HG03354 (cell line): ENCODE results near the gene DISP2.
A peak's percentile ranks its signal among the peaks of the same experiment; 100 is the strongest.

Experiments used
- ATAC-seq: cut with Tn5 transposase; IDR thresholded peaks from one replicate; pipeline ENCODE4 v1.9.1; 2021; ENCODE audit warnings: mild to moderate bottlenecking; ENCODE audit not compliant: unreplicated experiment, poor library complexity, severe bottlenecking

The DISP2 gene

GRCh38 chr15:40323953-40324937 lies 33.8 kb upstream of the DISP2 start:
- ATAC-seq, result peak; percentile 5

- ATAC-seq, result no peak
Observed at GRCh38 chr15:40325188-40325587, 32.8 kb upstream of the DISP2 start.

- no peak for ATAC-seq
Observed at GRCh38 chr15:40325700-40326099, 32.3 kb upstream of the DISP2 start.

- ATAC-seq, result no peak
Observed at GRCh38 chr15:40327457-40327856, 30.6 kb upstream of the DISP2 start.

- no peak for ATAC-seq
Observed at GRCh38 chr15:40328176-40328575, 29.8 kb upstream of the DISP2 start.

GRCh38 chr15:40328751-40329150 lies 29.3 kb upstream of the DISP2 start:
- ATAC-seq, result no peak

- ATAC-seq, result no peak
Observed at GRCh38 chr15:40329804-40330203, 28.2 kb upstream of the DISP2 start.

- ATAC-seq, result no peak
Observed at GRCh38 chr15:40330368-40330836, 27.6 kb upstream of the DISP2 start.

- ATAC-seq, result no peak
Observed at GRCh38 chr15:40331026-40331425, 27.0 kb upstream of the DISP2 start.

- no peak for ATAC-seq
Observed at GRCh38 chr15:40331637-40332036, 26.4 kb upstream of the DISP2 start.

- no peak for ATAC-seq
Observed at GRCh38 chr15:40332113-40332781, 25.8 kb upstream of the DISP2 start.

- ATAC-seq, result no peak
Observed at GRCh38 chr15:40333922-40334492, 24.0 kb upstream of the DISP2 start.

- ATAC-seq, result no peak
Observed at GRCh38 chr15:40334541-40334940, 23.5 kb upstream of the DISP2 start.

GRCh38 chr15:40334941-40335795 lies 22.9 kb upstream of the DISP2 start:
- no peak for ATAC-seq

- ATAC-seq, result no peak
Observed at GRCh38 chr15:40335938-40336743, 21.9 kb upstream of the DISP2 start.

GRCh38 chr15:40336744-40337122 lies 21.3 kb upstream of the DISP2 start:
- ATAC-seq, result no peak

GRCh38 chr15:40337597-40337996 lies 20.4 kb upstream of the DISP2 start:
- ATAC-seq, result no peak

GRCh38 chr15:40338041-40338657 lies 19.9 kb upstream of the DISP2 start:
- peak; percentile 61 for ATAC-seq
